GM19099 (cell line): Measurements from ENCODE around the gene CTIF.

Source experiments
- POLR2A ChIP-seq: IDR thresholded peaks from 3 replicates; pipeline ENCODE4 v1.6.1; 2011; ENCODE audit warnings: low read depth; ENCODE audit not compliant: insufficient read length; ENCODE audit errors: extremely low read depth

Gene CTIF

GRCh38 chr18:48673853-48674721 is 135.3 kb downstream of the CTIF start:
- no peak for TF ChIP-seq POLR2A

- TF ChIP-seq POLR2A: no peak
Observed at GRCh38 chr18:48674758-48675351, 136.0 kb downstream of the CTIF start.

GRCh38 chr18:48675352-48675761 is 136.5 kb downstream of the CTIF start:
- TF ChIP-seq POLR2A: no peak

GRCh38 chr18:48675912-48676311 is 137.1 kb downstream of the CTIF start:
- TF ChIP-seq POLR2A: no peak

- TF ChIP-seq POLR2A: no peak
Observed at GRCh38 chr18:48676346-48676745, 137.5 kb downstream of the CTIF start.

- TF ChIP-seq POLR2A: no peak
Observed at GRCh38 chr18:48676756-48677368, 138.0 kb downstream of the CTIF start.

GRCh38 chr18:48678237-48679115 is 139.6 kb downstream of the CTIF start:
- TF ChIP-seq POLR2A: no peak

- no peak for TF ChIP-seq POLR2A
Observed at GRCh38 chr18:48679236-48679635, 140.4 kb downstream of the CTIF start.

- TF ChIP-seq POLR2A: no peak
Observed at GRCh38 chr18:48680339-48681250, 141.8 kb downstream of the CTIF start.

GRCh38 chr18:48682768-48683167 is 143.9 kb downstream of the CTIF start:
- no peak for TF ChIP-seq POLR2A

- TF ChIP-seq POLR2A: no peak
Observed at GRCh38 chr18:48683197-48683596, 144.4 kb downstream of the CTIF start.

- TF ChIP-seq POLR2A: no peak
Observed at GRCh38 chr18:48683661-48684060, 144.8 kb downstream of the CTIF start.

- TF ChIP-seq POLR2A: no peak
Observed at GRCh38 chr18:48687346-48688042, 148.7 kb downstream of the CTIF start.
